Ishikawa (cell line): Measurements from ENCODE around the gene DLEU7.

Experiments
- CEBPB ChIP-seq: IDR thresholded peaks from 2 replicates; pipeline ENCODE4 v1.6.1; 2012
- CREB1 ChIP-seq: IDR thresholded peaks from 2 replicates; pipeline ENCODE4 v1.6.1; 2012; ENCODE audit warnings: low read depth
- EGR1 ChIP-seq: IDR thresholded peaks from 2 replicates; pipeline ENCODE4 v1.6.1; 2012
- EP300 ChIP-seq: IDR thresholded peaks from 2 replicates; pipeline ENCODE4 v1.6.1; 2012; ENCODE audit warnings: borderline replicate concordance
- FOXM1 ChIP-seq: IDR thresholded peaks from 2 replicates; pipeline ENCODE4 v1.6.1; 2012; ENCODE audit warnings: low read depth, borderline replicate concordance
- NFIC ChIP-seq: IDR thresholded peaks from 2 replicates; pipeline ENCODE4 v1.6.1; 2012
- RAD21 ChIP-seq: IDR thresholded peaks from 2 replicates; pipeline ENCODE4 v1.6.1; 2012; ENCODE audit warnings: low read depth
- TAF1 ChIP-seq: IDR thresholded peaks from 2 replicates; pipeline ENCODE4 v1.6.1; 2012; ENCODE audit warnings: low read depth, mild to moderate bottlenecking
- TCF12 ChIP-seq: IDR thresholded peaks from 2 replicates; pipeline ENCODE4 v1.6.1; 2012; ENCODE audit warnings: low read depth
- TEAD4 ChIP-seq: IDR thresholded peaks from 2 replicates; pipeline ENCODE4 v1.6.1; 2012
- YY1 ChIP-seq: IDR thresholded peaks from 2 replicates; pipeline ENCODE4 v1.6.1; 2012; ENCODE audit warnings: low read depth
- ZBTB7A ChIP-seq: IDR thresholded peaks from 2 replicates; pipeline ENCODE4 v1.6.1; 2012; ENCODE audit warnings: low read depth
- TF ChIP-seq, protein P1 (sequence below): IDR thresholded peaks from 2 replicates; pipeline ENCODE4 v1.6.1; 2012; ENCODE audit warnings: low read depth, mild to moderate bottlenecking
- TF ChIP-seq, protein P2 (sequence below): IDR thresholded peaks from 2 replicates; pipeline ENCODE4 v1.6.1; 2012
- TF ChIP-seq, protein P3 (sequence below): IDR thresholded peaks from 2 replicates; pipeline ENCODE4 v1.6.1; 2012

Gene DLEU7

DNA sequence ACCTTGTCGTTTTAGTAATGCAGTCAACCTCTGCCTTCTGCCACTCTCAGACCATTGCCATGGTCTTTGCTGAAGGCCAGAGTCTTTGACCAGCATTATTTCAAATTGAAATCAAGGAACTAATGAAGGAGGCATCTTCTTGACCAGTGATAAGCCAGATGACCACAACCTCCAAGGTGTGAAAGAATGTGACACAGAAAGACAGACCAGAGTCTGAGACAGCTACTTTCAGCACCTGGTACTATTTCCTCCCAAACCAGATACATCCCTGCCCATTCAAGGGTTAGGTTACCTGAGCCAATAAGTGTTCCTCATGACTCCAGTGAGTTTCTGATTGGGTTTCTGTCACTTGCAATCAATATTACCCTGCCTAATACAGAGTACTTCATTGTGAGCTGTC, 45.8 kb upstream of the DLEU7 start:
- TF ChIP-seq CREB1 (no peak), TAF1 (no peak), TEAD4 (no peak), NFIC (no peak), FOXM1 (no peak), TCF12 (no peak), YY1 (no peak), EP300 (no peak), CEBPB (no peak)
- TF ChIP-seq, protein P1, sequence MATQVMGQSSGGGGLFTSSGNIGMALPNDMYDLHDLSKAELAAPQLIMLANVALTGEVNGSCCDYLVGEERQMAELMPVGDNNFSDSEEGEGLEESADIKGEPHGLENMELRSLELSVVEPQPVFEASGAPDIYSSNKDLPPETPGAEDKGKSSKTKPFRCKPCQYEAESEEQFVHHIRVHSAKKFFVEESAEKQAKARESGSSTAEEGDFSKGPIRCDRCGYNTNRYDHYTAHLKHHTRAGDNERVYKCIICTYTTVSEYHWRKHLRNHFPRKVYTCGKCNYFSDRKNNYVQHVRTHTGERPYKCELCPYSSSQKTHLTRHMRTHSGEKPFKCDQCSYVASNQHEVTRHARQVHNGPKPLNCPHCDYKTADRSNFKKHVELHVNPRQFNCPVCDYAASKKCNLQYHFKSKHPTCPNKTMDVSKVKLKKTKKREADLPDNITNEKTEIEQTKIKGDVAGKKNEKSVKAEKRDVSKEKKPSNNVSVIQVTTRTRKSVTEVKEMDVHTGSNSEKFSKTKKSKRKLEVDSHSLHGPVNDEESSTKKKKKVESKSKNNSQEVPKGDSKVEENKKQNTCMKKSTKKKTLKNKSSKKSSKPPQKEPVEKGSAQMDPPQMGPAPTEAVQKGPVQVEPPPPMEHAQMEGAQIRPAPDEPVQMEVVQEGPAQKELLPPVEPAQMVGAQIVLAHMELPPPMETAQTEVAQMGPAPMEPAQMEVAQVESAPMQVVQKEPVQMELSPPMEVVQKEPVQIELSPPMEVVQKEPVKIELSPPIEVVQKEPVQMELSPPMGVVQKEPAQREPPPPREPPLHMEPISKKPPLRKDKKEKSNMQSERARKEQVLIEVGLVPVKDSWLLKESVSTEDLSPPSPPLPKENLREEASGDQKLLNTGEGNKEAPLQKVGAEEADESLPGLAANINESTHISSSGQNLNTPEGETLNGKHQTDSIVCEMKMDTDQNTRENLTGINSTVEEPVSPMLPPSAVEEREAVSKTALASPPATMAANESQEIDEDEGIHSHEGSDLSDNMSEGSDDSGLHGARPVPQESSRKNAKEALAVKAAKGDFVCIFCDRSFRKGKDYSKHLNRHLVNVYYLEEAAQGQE = no peak
- TF ChIP-seq, protein P2, sequence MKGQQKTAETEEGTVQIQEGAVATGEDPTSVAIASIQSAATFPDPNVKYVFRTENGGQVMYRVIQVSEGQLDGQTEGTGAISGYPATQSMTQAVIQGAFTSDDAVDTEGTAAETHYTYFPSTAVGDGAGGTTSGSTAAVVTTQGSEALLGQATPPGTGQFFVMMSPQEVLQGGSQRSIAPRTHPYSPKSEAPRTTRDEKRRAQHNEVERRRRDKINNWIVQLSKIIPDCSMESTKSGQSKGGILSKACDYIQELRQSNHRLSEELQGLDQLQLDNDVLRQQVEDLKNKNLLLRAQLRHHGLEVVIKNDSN = no peak

- no peak for TF ChIP-seq TAF1
- no peak for TF ChIP-seq TEAD4
- no peak for TF ChIP-seq FOXM1
- no peak for TF ChIP-seq EP300
- TF ChIP-seq YY1 = no peak
- no peak for TF ChIP-seq RAD21
- TF ChIP-seq, protein P1 = no peak
- TF ChIP-seq EGR1 = no peak
- TF ChIP-seq ZBTB7A = no peak
- TF ChIP-seq, protein P3, sequence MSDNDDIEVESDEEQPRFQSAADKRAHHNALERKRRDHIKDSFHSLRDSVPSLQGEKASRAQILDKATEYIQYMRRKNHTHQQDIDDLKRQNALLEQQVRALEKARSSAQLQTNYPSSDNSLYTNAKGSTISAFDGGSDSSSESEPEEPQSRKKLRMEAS = no peak
- no peak for TF ChIP-seq TCF12
Observed at GRCh38 chr13:50888362-50888761, 44.9 kb upstream of the DLEU7 start.

GRCh38 chr13:50887151-50887550, 43.7 kb upstream of the DLEU7 start:
- TF ChIP-seq ZBTB7A (no peak), EP300 (no peak), CEBPB (no peak), TCF12 (no peak), RAD21 (no peak), YY1 (no peak), FOXM1 (no peak), EGR1 (no peak), NFIC (no peak), CREB1 (no peak)
- TF ChIP-seq, protein P3 = no peak
- TF ChIP-seq, protein P1 = no peak
- TF ChIP-seq, protein P2 = no peak

- TF ChIP-seq EP300 = no peak
- TF ChIP-seq NFIC = no peak
- TF ChIP-seq, protein P1 = no peak
- no peak for TF ChIP-seq EGR1
- TF ChIP-seq RAD21 = no peak
- TF ChIP-seq ZBTB7A = no peak
- TF ChIP-seq CREB1 = no peak
- TF ChIP-seq, protein P2 = no peak
- no peak for TF ChIP-seq CEBPB
- TF ChIP-seq, protein P3 = no peak
- no peak for TF ChIP-seq TEAD4
- TF ChIP-seq TAF1 = no peak
- no peak for TF ChIP-seq FOXM1
- TF ChIP-seq YY1 = no peak
- TF ChIP-seq TCF12 = no peak
Observed at GRCh38 chr13:50884265-50884664, 40.8 kb upstream of the DLEU7 start.
